Measurements from ENCODE around the gene SLC8B1. TPM values are rescaled to one million over a fixed set of nuclear protein-coding genes. Genes with fewer than 3 reads are reported as not detected.
A peak's percentile ranks its signal among the peaks of the same experiment; 100 is the strongest.

SLC8B1 gene
- total RNA-seq, 3 donors from 2014 or later: 40.8 to 65.3 (median 47.2) TPM

DNA sequence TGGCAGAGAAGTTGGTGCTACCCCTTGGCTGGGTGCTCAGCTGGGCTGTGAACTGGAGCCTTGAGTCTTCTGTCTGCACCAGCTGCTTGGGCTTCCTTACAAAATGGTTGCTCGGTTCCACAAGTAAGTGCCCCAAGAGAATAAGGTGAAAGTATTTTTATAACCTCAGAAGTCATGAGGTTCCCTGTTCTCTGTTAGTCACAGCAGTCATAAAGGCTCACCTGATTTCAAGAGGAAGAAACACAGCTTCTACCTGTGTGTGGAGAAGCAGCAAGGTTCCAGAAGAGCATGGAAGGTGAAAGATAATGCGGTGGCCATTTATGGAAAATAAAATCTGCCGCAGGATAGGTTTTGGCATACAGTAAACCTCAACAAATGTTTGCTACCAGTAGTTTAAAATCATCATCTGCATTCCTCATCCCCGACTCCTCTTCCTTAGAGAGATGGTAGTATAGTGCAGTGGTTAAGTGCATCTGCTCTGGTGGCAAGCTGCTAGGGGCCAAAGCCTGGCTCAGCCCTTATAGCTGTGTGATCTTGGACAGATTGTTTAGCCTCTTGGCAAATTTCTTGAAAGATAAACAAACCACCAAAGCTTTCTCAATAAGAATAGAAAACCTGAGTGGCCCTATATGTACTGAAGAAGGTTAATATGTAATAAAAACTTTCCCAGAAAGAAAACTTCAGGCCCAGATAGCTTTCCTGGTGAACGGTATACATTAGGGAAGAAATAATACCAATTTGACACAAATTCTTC is 81.2 kb downstream of the SLC8B1 start:
- intact Hi-C loops (cut with DNase I, micrococcal nuclease): no loop called here
- DNase-seq (peak in 1 of 3 donors; percentile 12), ATAC-seq (peak; percentile 82)
- no peaks in the 10 kb centered on the region for H3K36me3 ChIP-seq (ENCODE audit: low read depth)
- no peak overlapping the region for H3K4me3 ChIP-seq
- TF ChIP-seq, protein P1, sequence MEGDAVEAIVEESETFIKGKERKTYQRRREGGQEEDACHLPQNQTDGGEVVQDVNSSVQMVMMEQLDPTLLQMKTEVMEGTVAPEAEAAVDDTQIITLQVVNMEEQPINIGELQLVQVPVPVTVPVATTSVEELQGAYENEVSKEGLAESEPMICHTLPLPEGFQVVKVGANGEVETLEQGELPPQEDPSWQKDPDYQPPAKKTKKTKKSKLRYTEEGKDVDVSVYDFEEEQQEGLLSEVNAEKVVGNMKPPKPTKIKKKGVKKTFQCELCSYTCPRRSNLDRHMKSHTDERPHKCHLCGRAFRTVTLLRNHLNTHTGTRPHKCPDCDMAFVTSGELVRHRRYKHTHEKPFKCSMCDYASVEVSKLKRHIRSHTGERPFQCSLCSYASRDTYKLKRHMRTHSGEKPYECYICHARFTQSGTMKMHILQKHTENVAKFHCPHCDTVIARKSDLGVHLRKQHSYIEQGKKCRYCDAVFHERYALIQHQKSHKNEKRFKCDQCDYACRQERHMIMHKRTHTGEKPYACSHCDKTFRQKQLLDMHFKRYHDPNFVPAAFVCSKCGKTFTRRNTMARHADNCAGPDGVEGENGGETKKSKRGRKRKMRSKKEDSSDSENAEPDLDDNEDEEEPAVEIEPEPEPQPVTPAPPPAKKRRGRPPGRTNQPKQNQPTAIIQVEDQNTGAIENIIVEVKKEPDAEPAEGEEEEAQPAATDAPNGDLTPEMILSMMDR (IDR thresholded peaks at IDR 0.05): no peak
- no peaks in the 10 kb centered on the region for H3K4me1 ChIP-seq (ENCODE audit: low read depth)
- peaks cover 14% of the 10 kb centered on the region for H3K9me3 ChIP-seq

DNA sequence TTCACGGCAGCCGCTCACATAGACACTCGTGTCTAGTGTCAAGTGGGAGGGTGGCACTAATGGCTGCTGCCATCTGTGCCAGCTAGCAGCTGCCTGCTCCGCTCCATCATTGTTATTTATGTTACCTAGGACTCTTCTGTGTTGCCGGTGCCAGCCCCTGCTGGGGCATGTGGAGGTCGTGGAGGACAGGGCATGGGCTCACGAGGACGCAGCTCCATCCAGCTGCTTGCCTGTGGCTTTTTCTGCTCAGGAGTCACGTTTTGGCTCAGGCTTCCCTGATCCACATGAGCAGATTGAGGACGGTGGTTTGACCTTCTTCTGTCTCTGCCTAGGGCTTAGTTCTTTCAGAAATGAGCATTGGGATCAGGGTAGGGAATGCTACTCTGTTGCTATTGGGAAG is 82.4 kb downstream of the SLC8B1 start:
- DNase-seq: peak in 2 of 3 donors; percentile 15 to 19
- H3K4me3 ChIP-seq: no peak overlapping the region
- H3K36me3 ChIP-seq (ENCODE audit: low read depth): no peaks in the 10 kb centered on the region
- H3K9me3 ChIP-seq: peaks cover 14% of the 10 kb centered on the region
- H3K4me1 ChIP-seq (ENCODE audit: low read depth): no peaks in the 10 kb centered on the region
- ATAC-seq: no peak
- intact Hi-C loops (cut with DNase I, micrococcal nuclease): no loop called here
- TF ChIP-seq, protein P1 (IDR thresholded peaks at IDR 0.05): no peak

DNA sequence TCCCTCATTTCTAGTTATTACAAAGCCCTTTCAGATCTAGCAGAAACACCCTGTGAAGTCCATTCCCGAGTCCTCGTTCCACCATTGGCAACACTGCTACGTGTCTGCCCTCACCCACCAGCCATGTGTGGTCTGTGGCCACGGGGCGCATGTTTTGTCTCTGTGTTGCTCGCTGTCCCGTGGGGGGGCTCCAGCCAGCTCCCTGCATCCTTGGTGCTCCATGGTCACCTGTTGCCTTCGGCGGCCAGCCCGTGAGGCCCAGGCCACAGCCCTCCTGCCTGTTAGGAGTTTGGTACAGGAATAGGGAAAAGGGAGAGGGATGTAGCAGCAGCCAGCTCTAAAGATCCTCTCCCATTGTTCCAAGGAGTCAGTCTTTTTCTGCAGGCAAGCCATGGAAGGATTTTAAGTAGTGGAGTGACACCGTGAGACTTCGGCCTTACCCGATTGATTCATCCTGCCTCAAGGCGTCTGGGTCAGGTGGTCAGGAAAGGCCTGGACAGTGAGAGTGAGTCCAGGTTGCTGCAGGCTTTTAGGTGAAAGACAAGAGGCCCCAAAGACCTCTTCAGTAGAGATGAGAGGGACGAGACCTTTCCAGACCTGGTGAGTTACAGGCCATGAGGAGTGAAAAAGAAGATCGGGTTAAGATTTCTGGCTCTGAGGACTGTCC is 83.4 kb downstream of the SLC8B1 start:
- DNase-seq (peak in 1 of 3 donors; percentile 11), ATAC-seq (no peak)
- intact Hi-C loops (cut with DNase I, micrococcal nuclease): no loop called here
- peaks cover 6% of the 10 kb centered on the region for H3K4me1 ChIP-seq (ENCODE audit: low read depth)
- no peaks in the 10 kb centered on the region for H3K36me3 ChIP-seq (ENCODE audit: low read depth)
- TF ChIP-seq, protein P1 (IDR thresholded peaks at IDR 0.05): no peak
- no peak overlapping the region for H3K4me3 ChIP-seq
- peaks cover 14% of the 10 kb centered on the region for H3K9me3 ChIP-seq

DNA sequence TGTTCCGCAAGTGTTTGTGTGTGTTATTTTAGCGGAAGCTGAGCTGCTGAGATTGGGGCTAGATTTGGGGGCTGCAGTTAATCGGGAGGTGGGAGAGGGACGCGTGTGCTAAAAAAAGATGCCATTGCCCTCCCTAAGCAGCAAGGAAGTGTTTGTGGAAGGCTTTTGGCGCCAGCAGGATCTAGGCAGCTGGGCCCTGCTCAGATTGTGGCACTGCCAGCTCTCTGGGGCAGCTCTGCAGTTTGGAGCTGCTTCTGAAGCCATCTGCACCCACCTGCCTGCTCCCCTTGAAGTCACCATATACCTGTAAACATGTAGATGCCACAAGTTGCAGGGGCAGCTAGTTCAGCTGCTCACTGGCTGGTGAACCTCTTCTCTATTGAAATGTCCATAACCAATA is 84.9 kb downstream of the SLC8B1 start:
- H3K9me3 ChIP-seq: peaks cover 14% of the 10 kb centered on the region
- DNase-seq: peak in 1 of 3 donors; percentile 2
- peaks cover 18% of the 10 kb centered on the region for H3K4me1 ChIP-seq (ENCODE audit: low read depth)
- intact Hi-C loops (cut with DNase I, micrococcal nuclease): no loop called here
- no peak for ATAC-seq
- TF ChIP-seq, protein P1 (IDR thresholded peaks at IDR 0.05): no peak
- no peaks in the 10 kb centered on the region for H3K36me3 ChIP-seq (ENCODE audit: low read depth)
- no peak overlapping the region for H3K4me3 ChIP-seq

DNA sequence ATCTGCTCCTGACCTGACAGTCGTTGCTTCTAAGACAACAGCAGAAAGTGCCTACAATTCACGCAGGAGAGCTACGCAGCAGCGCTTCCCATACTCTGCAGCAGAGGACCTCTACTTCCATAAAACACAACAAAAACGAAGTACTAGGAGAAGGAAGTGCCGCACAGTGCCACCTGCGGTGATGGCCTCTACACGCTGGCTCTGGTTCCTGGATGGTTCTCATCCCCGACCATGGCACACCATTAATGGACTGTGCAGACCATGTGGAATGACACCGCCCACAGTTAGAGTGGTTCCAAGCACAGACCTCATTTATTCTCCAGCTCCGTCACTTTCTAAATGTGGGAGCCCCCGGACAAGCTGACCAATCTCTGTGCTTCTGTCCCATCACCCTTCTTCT is 85.4 kb downstream of the SLC8B1 start:
- Histone ChIP-seq H3K9me3 (peaks cover 14% of the 10 kb centered on the region), H3K4me1 (ENCODE audit: low read depth) (peaks cover 23% of the 10 kb centered on the region), H3K4me3 (no peak overlapping the region), H3K36me3 (ENCODE audit: low read depth) (no peaks in the 10 kb centered on the region)
- intact Hi-C loops (cut with DNase I, micrococcal nuclease): no loop called here
- no peak for ATAC-seq
- peak in 1 of 3 donors; percentile 6 for DNase-seq
- TF ChIP-seq, protein P1 (IDR thresholded peaks at IDR 0.05): no peak
